ENCODE measurements around the gene FGFR4.
A peak's percentile ranks its signal among the peaks of the same experiment; 100 is the strongest.

Gene FGFR4

DNA sequence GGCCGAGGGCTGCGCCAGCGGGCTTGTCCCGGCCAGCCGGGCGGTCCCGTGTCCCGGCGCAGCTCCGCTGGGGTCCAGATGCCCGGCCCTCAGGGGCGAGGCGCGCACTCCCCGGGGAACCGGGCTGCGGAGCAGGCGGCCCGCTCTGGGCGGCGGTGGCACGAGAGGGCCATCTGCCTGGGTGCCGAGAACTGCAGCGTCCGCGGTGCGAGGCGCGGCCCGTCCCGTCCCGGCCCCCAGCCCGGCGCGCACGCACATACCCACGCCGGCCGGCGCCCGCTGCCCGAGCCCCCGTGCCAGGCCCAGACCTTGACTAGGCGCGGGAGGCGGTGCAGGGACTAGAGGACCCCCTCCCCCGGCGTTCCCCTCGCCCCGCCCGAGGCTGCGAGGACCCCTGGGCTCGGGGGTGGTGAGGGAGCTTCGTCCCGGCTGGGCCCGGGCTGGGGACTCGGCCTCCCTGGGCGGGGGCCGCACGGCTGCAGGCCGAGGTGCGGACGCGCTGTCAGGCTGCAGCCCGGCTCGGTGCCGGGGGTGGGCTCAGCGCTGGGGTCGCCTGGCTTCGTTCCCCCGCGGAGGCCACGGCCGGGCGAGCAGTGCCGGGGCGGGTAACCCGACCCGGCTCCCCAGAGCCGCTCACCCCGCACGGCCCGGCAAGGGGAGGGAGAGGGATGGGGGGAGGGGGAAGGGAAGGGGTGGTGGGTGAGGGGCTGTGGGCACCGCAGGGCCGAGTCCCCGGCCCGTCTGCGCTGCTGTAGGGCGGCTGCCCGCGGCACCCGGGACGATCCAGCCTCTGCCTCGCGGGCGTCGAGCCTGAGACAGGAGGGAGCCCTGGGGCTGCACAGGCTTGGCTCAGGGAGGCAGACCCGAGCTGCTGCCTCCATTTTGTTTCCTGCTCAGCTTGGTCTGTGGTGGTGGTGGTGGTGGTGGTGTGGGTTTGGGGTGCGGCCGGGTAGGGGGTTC is 45.7 kb downstream of the FGFR4 start:
- peak; percentile 60 to 67 for DNase-seq

- peak; percentile 93 for DNase-seq
Observed at GRCh38 chr5:177133096-177133852, 46.6 kb downstream of the FGFR4 start, which contains the start of gene NSD1. TSS of gene NSD1 (plus strand) at chr5:177133773. CDS start at chr5:177135104, 1,331 bp downstream.

GRCh38 chr5:177133853-177134696 is 47.4 kb downstream of the FGFR4 start:
- peak; percentile 47 to 51 for DNase-seq

- no peak for DNase-seq
Observed at GRCh38 chr5:177134697-177135225, 48.0 kb downstream of the FGFR4 start.

DNA sequence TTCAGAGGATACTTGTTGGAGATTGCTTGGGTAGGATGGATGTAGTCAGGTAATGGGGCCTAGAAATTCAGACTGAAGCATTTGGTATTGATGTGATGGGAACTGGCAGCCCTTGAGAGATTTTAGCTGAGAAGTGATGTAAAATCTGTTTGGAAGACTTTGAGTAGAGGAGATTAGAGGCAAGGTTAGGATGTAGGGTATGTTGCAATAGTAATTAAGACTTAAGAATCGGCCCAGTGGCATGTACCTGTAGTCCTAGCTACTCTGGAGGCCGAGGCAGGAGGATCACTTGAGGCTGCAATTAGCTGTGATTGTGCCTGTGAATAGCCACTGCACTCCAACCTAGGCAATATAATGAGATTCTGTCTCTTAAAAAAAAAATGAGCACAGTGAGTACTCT is 53.6 kb downstream of the FGFR4 start:
- no peak for DNase-seq

DNA sequence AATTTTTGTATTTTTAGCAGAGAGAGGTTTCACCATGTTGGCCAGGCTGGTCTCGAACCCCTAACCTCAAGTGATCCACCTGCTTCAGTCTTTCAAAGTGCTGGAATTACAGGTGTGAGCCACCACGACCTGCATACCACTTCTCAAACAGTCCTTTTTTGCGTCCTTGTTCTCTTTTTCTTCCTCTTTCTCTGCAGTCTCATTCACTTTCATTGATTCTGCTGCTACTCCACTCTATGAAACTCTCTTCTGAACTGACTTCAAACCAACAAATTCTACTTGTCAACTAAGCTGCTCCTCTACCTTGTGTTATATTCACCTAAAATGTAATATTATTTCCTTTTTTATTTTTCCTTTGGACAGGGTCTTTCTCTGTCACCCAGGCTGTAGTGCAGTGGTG is 54.8 kb downstream of the FGFR4 start:
- no peak for DNase-seq

DNA sequence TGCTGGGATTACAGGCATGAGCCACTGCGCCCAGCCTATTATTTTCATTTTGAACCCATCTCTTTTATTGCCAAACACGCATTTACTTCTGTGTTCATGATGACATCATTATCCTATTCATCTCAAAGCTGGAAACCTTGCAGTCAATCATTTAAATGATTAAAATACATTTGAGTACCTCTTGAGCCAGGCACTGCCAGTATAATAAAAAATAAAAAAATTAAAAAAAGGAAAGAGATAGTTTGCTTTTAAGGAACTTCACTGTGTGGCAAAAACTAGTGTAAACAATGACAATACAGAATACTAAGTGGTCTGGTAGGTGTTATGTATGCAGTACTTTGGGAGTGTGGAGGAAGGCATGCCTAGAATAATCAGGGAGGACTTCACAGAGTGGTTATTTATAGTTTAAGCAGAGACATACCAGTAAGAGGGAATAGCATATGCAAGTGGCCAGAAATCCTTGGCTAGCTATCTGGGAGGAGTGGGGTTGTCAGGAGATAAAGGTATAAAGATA is 55.4 kb downstream of the FGFR4 start:
- no peak for DNase-seq

DNA sequence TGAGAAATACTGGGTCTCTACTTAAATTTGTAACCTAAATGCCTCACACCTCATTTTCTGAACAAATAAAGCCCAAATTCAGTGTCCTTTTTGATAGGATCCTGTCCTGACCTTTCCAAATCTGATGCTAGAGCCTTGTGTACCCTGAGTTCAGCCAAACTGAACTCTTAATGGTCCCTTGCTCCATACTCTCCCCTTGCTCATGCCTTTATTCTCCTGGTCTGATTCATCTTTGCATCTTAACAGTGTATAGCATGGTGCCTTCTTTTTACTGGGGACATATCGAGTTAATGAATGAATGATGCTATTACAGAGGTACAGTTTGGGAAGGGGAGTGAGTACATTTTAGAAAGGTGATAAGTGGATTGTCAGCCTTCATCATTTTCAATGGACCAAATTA is 56.1 kb downstream of the FGFR4 start:
- no peak for DNase-seq

- no peak for DNase-seq
Observed at GRCh38 chr5:177146891-177147638, 60.4 kb downstream of the FGFR4 start.
